Measurements from ENCODE around the gene HECTD2.

The HECTD2 gene

GRCh38 chr10:91537614-91538383 is 127.7 kb downstream of the HECTD2 start:
- DNase-seq (ENCODE audit: low read depth), result no peak

GRCh38 chr10:91539930-91540329 is 129.8 kb downstream of the HECTD2 start:
- DNase-seq (ENCODE audit: low read depth), result no peak

- DNase-seq (ENCODE audit: low read depth), result peak; percentile 25
These were observed 130.6 kb downstream of the HECTD2 start for GRCh38 chr10:91540733-91541132.

GRCh38 chr10:91541481-91541880 is 131.3 kb downstream of the HECTD2 start:
- peak; percentile 30 for DNase-seq (ENCODE audit: low read depth)

DNA sequence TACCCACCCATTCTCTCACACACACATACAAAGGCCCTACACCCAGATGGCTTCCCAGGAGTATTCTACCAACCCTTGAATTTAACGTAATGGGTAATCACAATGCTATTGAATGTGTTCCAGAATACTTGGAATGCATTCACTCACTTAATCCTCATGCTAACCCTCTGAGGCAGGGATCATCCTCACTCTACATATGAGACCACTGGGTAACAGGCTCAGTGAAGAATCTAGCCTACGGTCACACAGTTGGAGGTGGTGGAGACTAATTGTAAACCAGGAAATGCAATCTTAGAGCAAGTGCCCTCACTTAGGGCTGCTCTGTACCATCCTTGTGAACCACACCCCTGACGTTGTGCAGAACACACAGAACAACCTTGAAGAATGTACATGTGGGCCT is 135.2 kb downstream of the HECTD2 start:
- DNase-seq (ENCODE audit: low read depth), result no peak

GRCh38 chr10:91545838-91546237 is 135.7 kb downstream of the HECTD2 start:
- DNase-seq (ENCODE audit: low read depth), result no peak

- no peak for DNase-seq (ENCODE audit: low read depth)
These were observed 139.1 kb downstream of the HECTD2 start for GRCh38 chr10:91549262-91549661.

- no peak for DNase-seq (ENCODE audit: low read depth)
These were observed 139.9 kb downstream of the HECTD2 start for GRCh38 chr10:91550021-91550420.

DNA sequence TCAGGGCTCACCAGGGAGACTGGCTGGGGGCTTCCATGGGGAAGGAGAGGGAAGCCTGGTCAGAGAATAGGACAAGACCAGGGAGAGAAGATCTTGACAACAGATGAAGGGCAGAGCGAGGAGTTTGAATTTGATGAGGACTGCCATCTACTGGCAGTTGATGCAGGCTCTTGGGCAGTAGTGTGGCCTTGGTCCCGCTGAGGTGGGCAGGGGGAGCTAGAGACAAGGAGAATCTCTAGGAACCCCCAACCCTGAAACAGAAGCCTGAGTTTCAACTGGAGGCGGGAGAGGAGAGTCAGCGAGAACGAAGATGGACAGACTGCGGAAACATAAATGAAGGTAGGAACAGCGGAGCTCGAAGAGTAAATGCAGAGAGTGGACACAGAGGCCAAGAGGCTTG is 141.7 kb downstream of the HECTD2 start:
- peak; percentile 66 for DNase-seq (ENCODE audit: low read depth)

DNA sequence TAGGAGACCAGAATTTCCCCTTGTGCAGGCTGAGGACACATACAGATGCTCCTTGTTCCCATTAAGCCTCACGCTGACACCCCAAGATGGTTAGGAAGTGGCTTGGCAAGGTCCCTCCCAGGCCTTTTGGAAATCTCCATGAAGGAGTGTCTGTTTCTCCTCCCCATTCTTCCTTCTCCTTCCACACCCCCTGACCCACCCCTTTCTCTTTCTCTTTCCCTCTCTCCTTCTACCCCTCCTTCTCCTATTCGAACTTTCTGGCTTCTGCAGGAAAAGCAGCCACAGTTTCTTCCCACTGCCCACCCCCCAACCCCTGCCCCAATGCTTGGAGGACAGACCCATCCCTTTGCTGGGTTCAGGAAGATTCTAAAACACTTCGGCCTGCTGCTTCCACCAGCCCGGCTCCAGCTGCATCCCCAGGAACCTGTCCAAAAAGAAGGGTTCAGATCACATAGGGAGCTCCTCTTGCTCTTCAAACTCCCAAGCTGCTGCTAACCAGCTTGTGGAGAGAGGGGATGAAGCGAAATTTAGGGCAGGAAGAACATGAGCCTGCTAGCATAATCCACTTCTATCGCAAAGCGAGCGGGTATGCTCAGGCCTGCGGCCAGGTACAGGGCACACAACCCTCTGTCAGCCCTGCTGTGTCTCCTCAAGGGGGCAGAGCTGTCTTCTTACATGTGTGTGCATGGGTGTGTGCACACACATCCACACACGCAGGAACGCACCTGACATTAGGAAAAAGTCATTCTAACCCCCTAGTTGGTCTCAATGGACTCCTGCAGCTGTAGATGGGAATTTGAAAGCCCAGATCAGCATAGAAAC is 142.3 kb downstream of the HECTD2 start:
- no peak for DNase-seq (ENCODE audit: low read depth)

- no peak for DNase-seq (ENCODE audit: low read depth)
These were observed 145.3 kb downstream of the HECTD2 start for GRCh38 chr10:91555455-91555854.

GRCh38 chr10:91556691-91557566 is 146.8 kb downstream of the HECTD2 start:
- no peak for DNase-seq (ENCODE audit: low read depth)

- DNase-seq (ENCODE audit: low read depth), result no peak
These were observed 147.5 kb downstream of the HECTD2 start for GRCh38 chr10:91557651-91558111.

DNA sequence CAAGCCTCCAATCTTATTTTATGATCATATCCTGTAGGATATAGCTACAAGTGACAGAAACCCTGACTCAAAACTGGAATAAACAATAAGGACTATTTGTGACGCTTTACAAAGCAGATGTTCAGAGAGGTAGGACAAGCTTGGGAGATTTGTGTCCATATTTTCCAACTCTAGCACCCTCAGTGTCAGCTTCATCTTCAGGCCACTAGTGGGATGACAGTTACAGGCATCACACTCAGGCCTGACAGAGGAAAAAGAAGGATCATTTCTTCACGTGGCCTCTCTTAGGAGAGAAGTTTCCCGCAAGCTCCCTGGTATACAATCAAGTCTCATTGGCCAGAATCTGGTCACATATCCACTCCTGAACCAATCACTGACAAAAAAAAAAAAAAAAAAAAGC is 148.3 kb downstream of the HECTD2 start:
- no peak for DNase-seq (ENCODE audit: low read depth)

GRCh38 chr10:91559169-91559568 is 149.0 kb downstream of the HECTD2 start:
- no peak for DNase-seq (ENCODE audit: low read depth)

GRCh38 chr10:91559750-91560149 is 149.6 kb downstream of the HECTD2 start:
- no peak for DNase-seq (ENCODE audit: low read depth)

- DNase-seq (ENCODE audit: low read depth), result peak; percentile 81
These were observed 150.7 kb downstream of the HECTD2 start for GRCh38 chr10:91560827-91561226.

GRCh38 chr10:91562839-91563581 is 152.9 kb downstream of the HECTD2 start:
- DNase-seq (ENCODE audit: low read depth), result no peak

DNA sequence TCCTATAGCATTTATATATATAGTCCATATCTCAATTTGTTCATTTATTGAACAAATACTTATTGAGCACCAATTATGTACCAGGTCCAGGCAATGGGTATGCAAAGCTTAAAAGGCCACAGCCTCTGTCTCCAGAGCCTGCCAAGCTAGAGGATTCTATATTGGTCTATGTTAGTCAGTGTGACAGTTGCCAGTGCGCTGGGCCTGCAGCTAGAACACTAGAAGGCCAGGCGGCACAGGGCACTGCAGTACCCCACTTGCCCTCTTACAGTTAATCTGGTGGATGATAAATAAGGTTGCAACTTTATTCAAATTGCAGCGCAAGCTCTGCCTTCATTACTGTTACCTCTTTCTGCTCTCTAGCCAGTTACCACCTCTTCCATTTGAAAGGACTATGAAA is 153.9 kb downstream of the HECTD2 start:
- no peak for DNase-seq (ENCODE audit: low read depth)
